Neutrophil (primary cell): ENCODE measurements around the gene ACTL7A.

ENCODE experiments used
- H3K27ac ChIP-seq: fragments of 200-600 bp; sonication (generic); 2 replicates; pipeline ENCODE4 v1.5.1; 2016; ENCODE audit warnings: mild to moderate bottlenecking, moderate library complexity
- H3K27me3 ChIP-seq: fragments of 200-600 bp; sonication (generic); 2 replicates; pipeline ENCODE4 v1.6.0; 2016; ENCODE audit warnings: mild to moderate bottlenecking
- H3K36me3 ChIP-seq: fragments of 200-600 bp; sonication (generic); 2 replicates; pipeline ENCODE4 v1.5.1; 2017
- H3K4me1 ChIP-seq, 2 experiments: fragments of 200-600 bp in 1 of 2; sonication (generic) in 1 of 2; 1 replicate in 1 of 2; 2 replicates in 1 of 2; pipeline versions ENCODE4 v1.5.1 to v1.6.1; 2013 to 2016; ENCODE audit warnings: low read depth in 1 of 2, low read length in 1 of 2, mild to moderate bottlenecking in 1 of 2, moderate library complexity in 1 of 2; ENCODE audit not compliant: control insufficient read depth in 1 of 2, insufficient read depth in 1 of 2
- H3K4me3 ChIP-seq, 2 experiments: fragments of 200-600 bp in 1 of 2; sonication (generic) in 1 of 2; 1 replicate in 1 of 2; 2 replicates in 1 of 2; pipeline ENCODE4 v1.5.1; 2013 to 2016; ENCODE audit warnings: low read depth in 1 of 2, low read length in 1 of 2, mild to moderate bottlenecking in 1 of 2, moderate library complexity in 1 of 2
- H3K9me3 ChIP-seq: fragments of 200-600 bp; sonication (generic); 2 replicates; pipeline ENCODE4 v1.5.1; 2016
- TF ChIP-seq, protein P1 (sequence below): fragments of 200-600 bp; sonication (generic); IDR thresholded peaks from 2 replicates; pipeline ENCODE4 v1.5.1; 2016; ENCODE audit warnings: antibody characterized with exemption

ACTL7A gene

DNA sequence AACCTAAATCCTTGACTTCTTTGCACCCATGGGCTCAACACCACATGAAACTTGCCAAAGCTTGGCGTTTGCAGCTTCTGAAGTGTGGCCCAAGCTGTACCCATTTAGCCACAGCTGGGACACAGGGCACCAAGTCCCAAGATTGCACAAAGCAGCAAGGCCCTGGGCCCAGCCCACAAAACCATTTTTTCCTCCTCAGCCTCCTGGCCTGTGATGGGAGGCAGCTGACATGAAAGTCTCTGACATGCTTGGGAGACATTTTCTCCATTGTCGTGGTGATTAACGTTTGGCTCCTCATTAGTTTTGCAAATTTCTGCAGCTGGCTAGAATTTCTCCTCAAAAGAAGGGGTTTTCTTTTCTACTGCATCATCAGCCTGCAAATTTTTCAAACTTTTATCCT, 38.2 kb upstream of the ACTL7A start:
- TF ChIP-seq, protein P1, sequence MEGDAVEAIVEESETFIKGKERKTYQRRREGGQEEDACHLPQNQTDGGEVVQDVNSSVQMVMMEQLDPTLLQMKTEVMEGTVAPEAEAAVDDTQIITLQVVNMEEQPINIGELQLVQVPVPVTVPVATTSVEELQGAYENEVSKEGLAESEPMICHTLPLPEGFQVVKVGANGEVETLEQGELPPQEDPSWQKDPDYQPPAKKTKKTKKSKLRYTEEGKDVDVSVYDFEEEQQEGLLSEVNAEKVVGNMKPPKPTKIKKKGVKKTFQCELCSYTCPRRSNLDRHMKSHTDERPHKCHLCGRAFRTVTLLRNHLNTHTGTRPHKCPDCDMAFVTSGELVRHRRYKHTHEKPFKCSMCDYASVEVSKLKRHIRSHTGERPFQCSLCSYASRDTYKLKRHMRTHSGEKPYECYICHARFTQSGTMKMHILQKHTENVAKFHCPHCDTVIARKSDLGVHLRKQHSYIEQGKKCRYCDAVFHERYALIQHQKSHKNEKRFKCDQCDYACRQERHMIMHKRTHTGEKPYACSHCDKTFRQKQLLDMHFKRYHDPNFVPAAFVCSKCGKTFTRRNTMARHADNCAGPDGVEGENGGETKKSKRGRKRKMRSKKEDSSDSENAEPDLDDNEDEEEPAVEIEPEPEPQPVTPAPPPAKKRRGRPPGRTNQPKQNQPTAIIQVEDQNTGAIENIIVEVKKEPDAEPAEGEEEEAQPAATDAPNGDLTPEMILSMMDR, result no peak
- Histone ChIP-seq H3K4me3 (no peak overlapping the region), H3K27ac (no peak overlapping the region), H3K4me1 (peaks cover 0 to 2% of the 10 kb centered on the region in 2 experiments), H3K27me3 (no peaks in the 10 kb centered on the region), H3K36me3 (no peaks in the 10 kb centered on the region), H3K9me3 (no peaks in the 10 kb centered on the region)

- Histone ChIP-seq H3K27ac (no peak overlapping the region), H3K27me3 (no peaks in the 10 kb centered on the region)
- TF ChIP-seq, protein P1, result no peak
Observed at GRCh38 chr9:108830272-108830671, 31.8 kb upstream of the ACTL7A start.

GRCh38 chr9:108831496-108832178, 30.4 kb upstream of the ACTL7A start:
- no peak overlapping the region for H3K27ac ChIP-seq
- no peaks in the 10 kb centered on the region for H3K4me1 ChIP-seq
- no peaks in the 10 kb centered on the region for H3K27me3 ChIP-seq
- no peaks in the 10 kb centered on the region for H3K9me3 ChIP-seq
- H3K36me3 ChIP-seq, result no peaks in the 10 kb centered on the region
- H3K4me3 ChIP-seq, result no peak overlapping the region
- TF ChIP-seq, protein P1, result no peak

More at GRCh38 chr9:108830272-108830671, 31.8 kb upstream of the ACTL7A start:
- H3K4me3 ChIP-seq, result no peak overlapping the region
- H3K4me1 ChIP-seq, result no peaks in the 10 kb centered on the region
- no peaks in the 10 kb centered on the region for H3K36me3 ChIP-seq
- H3K9me3 ChIP-seq, result no peaks in the 10 kb centered on the region

DNA sequence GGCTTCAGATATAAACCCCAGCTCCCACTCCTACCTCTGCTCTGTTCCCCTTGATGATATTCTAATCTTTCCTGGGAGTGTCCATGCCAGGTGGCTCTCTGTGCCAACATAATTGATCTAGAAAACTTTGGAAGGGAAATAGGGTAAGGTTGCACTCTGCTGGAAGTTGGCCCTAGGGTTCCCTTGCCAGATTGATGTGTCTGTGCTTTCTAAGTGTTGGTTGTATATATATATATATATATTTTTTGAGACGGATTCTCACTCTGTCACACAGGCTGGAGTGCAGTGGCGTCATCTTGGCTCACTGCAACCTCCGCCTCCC, 29.9 kb upstream of the ACTL7A start:
- Histone ChIP-seq H3K27ac (no peak overlapping the region), H3K9me3 (no peaks in the 10 kb centered on the region), H3K27me3 (no peaks in the 10 kb centered on the region), H3K4me1 (no peaks in the 10 kb centered on the region), H3K36me3 (no peaks in the 10 kb centered on the region), H3K4me3 (no peak overlapping the region)
- TF ChIP-seq, protein P1, result no peak

DNA sequence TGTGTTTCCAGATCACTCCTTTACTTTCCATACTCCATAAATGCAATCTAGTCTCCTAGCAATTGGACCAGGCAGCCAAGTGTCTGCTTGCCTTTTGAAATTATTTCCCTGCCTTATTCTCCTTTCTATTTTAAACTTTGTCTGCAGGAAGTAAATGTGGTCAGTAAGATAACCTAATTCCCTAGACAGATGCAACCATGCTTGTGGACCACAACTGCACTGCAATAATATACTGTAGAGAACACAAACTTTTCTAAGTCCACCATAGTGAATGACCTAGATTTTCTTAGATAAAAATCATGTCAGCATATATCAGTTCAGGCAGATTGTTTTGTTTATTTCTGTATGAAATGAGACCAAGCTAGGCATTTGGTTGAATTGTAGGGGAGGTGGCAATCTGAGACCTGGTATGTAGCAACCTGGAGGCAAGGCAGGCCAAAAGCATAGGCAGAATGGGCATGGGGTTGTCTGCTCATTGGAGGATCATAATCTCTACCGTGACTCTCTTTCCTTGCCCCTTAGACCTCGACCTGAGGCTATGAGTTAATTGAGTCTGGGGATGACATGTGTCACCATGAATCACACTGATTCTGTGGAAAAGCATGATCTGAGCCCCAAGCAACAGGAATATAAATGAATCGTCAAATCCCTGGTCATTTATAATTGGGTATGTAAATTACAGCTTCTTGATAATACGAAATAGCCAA, 27.0 kb upstream of the ACTL7A start:
- Histone ChIP-seq H3K4me1 (no peaks in the 10 kb centered on the region), H3K36me3 (no peaks in the 10 kb centered on the region), H3K4me3 (no peak overlapping the region), H3K27ac (no peak overlapping the region), H3K27me3 (no peaks in the 10 kb centered on the region), H3K9me3 (no peaks in the 10 kb centered on the region)
- TF ChIP-seq, protein P1, result no peak
